WTC11 (cell line): ENCODE measurements around the gene PDE1A. TPM values are rescaled to one million over a fixed set of nuclear protein-coding genes. Genes with fewer than 3 reads are reported as not detected.

Experiments used
- ATAC-seq: fragments of 200-7000 bp; cut with Tn5 transposase; 2 replicates; pipeline ENCODE4 v1.10.0; 2021; ENCODE audit warnings: mild to moderate bottlenecking, moderate library complexity
- CTCF ChIA-PET: fragments of 300-600 bp; sonication (Branson Sonifier 250); formaldehyde crosslinking; loops from one replicate; lab custom pipeline; 2021; ENCODE audit warnings: antibody characterized with exemption; lab: Charles Lee
- POLR2A ChIA-PET: fragments of 350-600 bp; sonication (Branson Sonifier 250); formaldehyde crosslinking; loops from one replicate; lab custom pipeline; 2021; ENCODE audit warnings: antibody characterized with exemption; lab: Charles Lee
- DNase-seq: peaks from one replicate; pipeline ENCODE4 v3.0.0; 2021; ENCODE audit warnings: low spot score
- H3K27ac Mint-ChIP-seq: 2 replicates; pipeline ENCODE4 v1.8.0; 2021; ENCODE audit warnings: mixed read lengths
- H3K27me3 Mint-ChIP-seq: 2 replicates; pipeline ENCODE4 v1.8.0; 2021; ENCODE audit warnings: low read depth, mild to moderate bottlenecking, moderate library complexity, mixed read lengths
- H3K36me3 Mint-ChIP-seq: 2 replicates; pipeline ENCODE4 v1.8.0; 2021; ENCODE audit warnings: mixed read lengths
- H3K4me1 Mint-ChIP-seq: 2 replicates; pipeline ENCODE4 v1.8.0; 2022; ENCODE audit warnings: mixed read lengths
- H3K4me3 Mint-ChIP-seq: 2 replicates; pipeline ENCODE4 v1.8.0; 2021; ENCODE audit warnings: mild to moderate bottlenecking, moderate library complexity, mixed read lengths
- H3K9me3 Mint-ChIP-seq: 2 replicates; pipeline ENCODE4 v1.8.0; 2021; ENCODE audit warnings: mixed read lengths
- ATF1 ChIP-seq: sonication (generic); formaldehyde crosslinking; IDR thresholded peaks from 2 replicates; pipeline ENCODE4 v1.8.1; 2023; ENCODE audit warnings: mild to moderate bottlenecking, moderate library complexity, missing genetic modification reagents
- ATF3 ChIP-seq: sonication (generic); formaldehyde crosslinking; conservative IDR thresholded peaks from 2 replicates; pipeline ENCODE4 v1.8.1; 2022; ENCODE audit warnings: mild to moderate bottlenecking, missing genetic modification reagents
- CBFB ChIP-seq: sonication (generic); formaldehyde crosslinking; IDR thresholded peaks from 2 replicates; pipeline ENCODE4 v1.8.1; 2022; ENCODE audit warnings: mild to moderate bottlenecking, low read depth, missing genetic modification reagents
- CTCF ChIP-seq: fragments of 200-600 bp; IDR thresholded peaks from 2 replicates; pipeline ENCODE4 v1.8.0; 2022; ENCODE audit warnings: antibody characterized with exemption
- EMX1 ChIP-seq: fragments of 250-450 bp; sonication (Bioruptor Pico); IDR thresholded peaks from 2 replicates; pipeline ENCODE4 v1.8.0; 2021; ENCODE audit warnings: mild to moderate bottlenecking
- ERG ChIP-seq: fragments of 250-450 bp; sonication (Bioruptor Pico); IDR thresholded peaks from 2 replicates; pipeline ENCODE4 v1.8.0; 2021; ENCODE audit warnings: mild to moderate bottlenecking
- FOXK1 ChIP-seq: sonication (generic); formaldehyde crosslinking; IDR thresholded peaks from 2 replicates; pipeline ENCODE4 v1.8.0; 2022; ENCODE audit warnings: mild to moderate bottlenecking, moderate library complexity, missing genetic modification reagents
- FOXP1 ChIP-seq: sonication (generic); formaldehyde crosslinking; IDR thresholded peaks from 2 replicates; pipeline ENCODE4 v1.8.0; 2022; ENCODE audit warnings: missing genetic modification reagents, mild to moderate bottlenecking, moderate library complexity, borderline replicate concordance
- FOXP4 ChIP-seq: sonication (generic); formaldehyde crosslinking; IDR thresholded peaks from 2 replicates; pipeline ENCODE4 v1.8.0; 2022; ENCODE audit warnings: mild to moderate bottlenecking, missing genetic modification reagents
- GABPB1 ChIP-seq: sonication (generic); formaldehyde crosslinking; IDR thresholded peaks from 2 replicates; pipeline ENCODE4 v1.8.1; 2023; ENCODE audit warnings: mild to moderate bottlenecking, missing genetic modification reagents
- KAT7 ChIP-seq: sonication (generic); formaldehyde crosslinking; IDR thresholded peaks from 2 replicates; pipeline ENCODE4 v1.8.1; 2023; ENCODE audit warnings: missing genetic modification reagents, mild to moderate bottlenecking, borderline replicate concordance
- MAX ChIP-seq: sonication (generic); formaldehyde crosslinking; IDR thresholded peaks from 2 replicates; pipeline ENCODE4 v1.8.0; 2022; ENCODE audit warnings: mild to moderate bottlenecking, missing genetic modification reagents
- PREB ChIP-seq: sonication (generic); formaldehyde crosslinking; IDR thresholded peaks from 2 replicates; pipeline ENCODE4 v1.8.1; 2022; ENCODE audit warnings: mild to moderate bottlenecking, missing genetic modification reagents, moderate library complexity, borderline replicate concordance
- SOX15 ChIP-seq: fragments of 250-450 bp; sonication (Bioruptor Pico); IDR thresholded peaks from 2 replicates; pipeline ENCODE4 v1.9.0; 2021; ENCODE audit warnings: mild to moderate bottlenecking
- SP1 ChIP-seq: sonication (generic); formaldehyde crosslinking; conservative IDR thresholded peaks from 2 replicates; pipeline ENCODE4 v1.8.1; 2022; ENCODE audit warnings: missing genetic modification reagents
- USF1 ChIP-seq: sonication (generic); formaldehyde crosslinking; IDR thresholded peaks from 2 replicates; pipeline ENCODE4 v1.8.0; 2022; ENCODE audit warnings: mild to moderate bottlenecking, missing genetic modification reagents
- ZNF121 ChIP-seq: sonication (generic); formaldehyde crosslinking; IDR thresholded peaks from 2 replicates; pipeline ENCODE4 v1.8.0; 2023; ENCODE audit warnings: missing genetic modification reagents
- ZNF263 ChIP-seq: sonication (generic); formaldehyde crosslinking; IDR thresholded peaks from 2 replicates; pipeline ENCODE4 v1.8.1; 2022; ENCODE audit warnings: low read depth, mild to moderate bottlenecking, moderate library complexity, missing genetic modification reagents
- ZNF281 ChIP-seq: sonication (generic); formaldehyde crosslinking; IDR thresholded peaks from 2 replicates; pipeline ENCODE4 v1.8.0; 2023; ENCODE audit warnings: mild to moderate bottlenecking, missing genetic modification reagents
- total RNA-seq: library from RNA; stranded (reverse); gene quantifications from 3 replicates; pipeline ENCODE4 v1.2.3, GENCODE V29; 2021

Gene PDE1A
- total RNA-seq, 1 experiment from 2014 or later, result not detected

- ATAC-seq, result no peak
- Mint-ChIP-seq H3K36me3 (no peaks in the 10 kb centered on the region), H3K4me1 (peaks cover 9% of the 10 kb centered on the region), H3K4me3 (no peak overlapping the region), H3K27ac (no peak overlapping the region), H3K9me3 (no peaks in the 10 kb centered on the region), H3K27me3 (no peaks in the 10 kb centered on the region)
- POLR2A ChIA-PET, result no interaction called here
- CTCF ChIA-PET, result no interaction called here
- TF ChIP-seq GABPB1 (CRISPR knock-in tag) (no peak), EMX1 (no peak), SOX15 (CRISPR knock-in tag) (no peak), SP1 (no peak), MAX (CRISPR knock-in tag) (no peak), CBFB (CRISPR knock-in tag) (no peak), ZNF121 (no peak), ERG (CRISPR knock-in tag) (no peak), PREB (CRISPR knock-in tag) (no peak), USF1 (CRISPR knock-in tag) (no peak), FOXK1 (no peak), FOXP4 (CRISPR knock-in tag) (no peak), CTCF (no peak), ZNF263 (CRISPR knock-in tag) (no peak), FOXP1 (CRISPR knock-in tag) (no peak), ATF3 (CRISPR knock-in tag) (no peak), ZNF281 (CRISPR knock-in tag) (no peak), ATF1 (CRISPR knock-in tag) (no peak), KAT7 (CRISPR knock-in tag) (no peak)
- no peak for DNase-seq
Measured at GRCh38 chr2:182224669-182225068, 202.2 kb downstream of the PDE1A start.
